HG02884 (cell line): ENCODE measurements around the gene KAT7.

Source experiments
- ATAC-seq: cut with Tn5 transposase; IDR thresholded peaks from one replicate; pipeline ENCODE4 v1.9.1; 2021; ENCODE audit warnings: mild to moderate bottlenecking, moderate library complexity; ENCODE audit not compliant: unreplicated experiment

Gene KAT7

GRCh38 chr17:49866882-49867413, 78.5 kb downstream of the KAT7 start:
- no peak for ATAC-seq

- ATAC-seq, result no peak
Measured at GRCh38 chr17:49869038-49869374, 80.5 kb downstream of the KAT7 start.

- no peak for ATAC-seq
Measured at GRCh38 chr17:49870298-49870697, 81.8 kb downstream of the KAT7 start.

- no peak for ATAC-seq
Measured at GRCh38 chr17:49871211-49871610, 82.7 kb downstream of the KAT7 start.

GRCh38 chr17:49872754-49873377, 84.4 kb downstream of the KAT7 start:
- no peak for ATAC-seq

- no peak for ATAC-seq
Measured at GRCh38 chr17:49873466-49873865, 85.0 kb downstream of the KAT7 start.

- ATAC-seq, result no peak
Measured at GRCh38 chr17:49873926-49874325, 85.4 kb downstream of the KAT7 start.

GRCh38 chr17:49874911-49875310, 86.4 kb downstream of the KAT7 start:
- no peak for ATAC-seq

- no peak for ATAC-seq
Measured at GRCh38 chr17:49875685-49876084, 87.2 kb downstream of the KAT7 start.

GRCh38 chr17:49878931-49879904, 90.7 kb downstream of the KAT7 start:
- no peak for ATAC-seq

- no peak for ATAC-seq
Measured at GRCh38 chr17:49880291-49881053, 92.0 kb downstream of the KAT7 start.

- ATAC-seq, result no peak
Measured at GRCh38 chr17:49881054-49881402, 92.5 kb downstream of the KAT7 start.

- no peak for ATAC-seq
Measured at GRCh38 chr17:49882434-49882833, 94.0 kb downstream of the KAT7 start.
